Neural cell (in vitro differentiated cells): Measurements from ENCODE around the gene GPRC6A.

Source experiments
- EP300 ChIP-seq: fragments of 450-650 bp; conservative IDR thresholded peaks from 2 replicates; pipeline ENCODE4 v1.6.1; 2014; ENCODE audit warnings: antibody characterized with exemption, mild to moderate bottlenecking, moderate library complexity; ENCODE audit not compliant: poor library complexity, severe bottlenecking
- EZH2 ChIP-seq: fragments of 200-600, 300-800 bp; shearing (Covaris generic), sonication (generic); IDR thresholded peaks from 2 replicates; pipeline ENCODE4 v1.6.1; 2014; ENCODE audit warnings: antibody characterized with exemption, low read length, borderline replicate concordance, mild to moderate bottlenecking; ENCODE audit not compliant: insufficient read depth, poor library complexity, severe bottlenecking
- POLR2AphosphoS5 ChIP-seq: IDR thresholded peaks from 2 replicates; pipeline ENCODE4 v1.6.1; 2012
- RAD21 ChIP-seq: fragments of 450-650 bp; conservative IDR thresholded peaks from 2 replicates; pipeline ENCODE4 v1.6.1; 2014; ENCODE audit warnings: antibody characterized with exemption, mild to moderate bottlenecking, moderate library complexity
- SMC3 ChIP-seq: fragments of 450-650 bp; conservative IDR thresholded peaks from 2 replicates; pipeline ENCODE4 v1.6.1; 2014; ENCODE audit warnings: antibody characterized with exemption, mild to moderate bottlenecking, moderate library complexity; ENCODE audit not compliant: poor library complexity
- TAF1 ChIP-seq: IDR thresholded peaks from 2 replicates; pipeline ENCODE4 v1.6.1; 2012; ENCODE audit warnings: low read depth
- TF ChIP-seq, protein P1 (sequence below): fragments of 450-650 bp; IDR thresholded peaks from 2 replicates; pipeline ENCODE4 v1.5.1; 2014; ENCODE audit warnings: antibody characterized with exemption, mild to moderate bottlenecking, moderate library complexity; ENCODE audit not compliant: poor library complexity, severe bottlenecking
- TF ChIP-seq, protein P2 (sequence below): IDR thresholded peaks from 2 replicates; pipeline ENCODE4 v1.6.1; 2012; ENCODE audit warnings: borderline replicate concordance

DNA sequence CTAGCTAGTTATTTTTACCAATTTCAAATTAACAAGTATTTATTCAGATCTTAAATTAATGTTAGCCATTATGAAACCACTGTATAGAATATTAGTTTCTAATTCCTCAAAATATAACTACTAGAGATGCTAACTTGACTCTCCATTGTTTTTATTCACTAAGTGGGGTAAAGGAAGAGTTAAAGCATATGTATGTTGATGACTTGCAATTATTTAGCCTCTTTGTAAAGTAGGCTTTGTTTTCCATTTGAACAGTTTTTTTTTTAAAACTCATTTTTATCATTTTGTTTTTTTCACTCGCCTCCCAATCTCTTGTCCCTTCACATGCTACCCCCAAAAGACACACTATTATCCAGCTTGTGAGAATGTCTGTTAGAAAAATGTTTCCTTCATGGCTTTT lies 66.6 kb downstream of the GPRC6A start:
- TF ChIP-seq, protein P1, sequence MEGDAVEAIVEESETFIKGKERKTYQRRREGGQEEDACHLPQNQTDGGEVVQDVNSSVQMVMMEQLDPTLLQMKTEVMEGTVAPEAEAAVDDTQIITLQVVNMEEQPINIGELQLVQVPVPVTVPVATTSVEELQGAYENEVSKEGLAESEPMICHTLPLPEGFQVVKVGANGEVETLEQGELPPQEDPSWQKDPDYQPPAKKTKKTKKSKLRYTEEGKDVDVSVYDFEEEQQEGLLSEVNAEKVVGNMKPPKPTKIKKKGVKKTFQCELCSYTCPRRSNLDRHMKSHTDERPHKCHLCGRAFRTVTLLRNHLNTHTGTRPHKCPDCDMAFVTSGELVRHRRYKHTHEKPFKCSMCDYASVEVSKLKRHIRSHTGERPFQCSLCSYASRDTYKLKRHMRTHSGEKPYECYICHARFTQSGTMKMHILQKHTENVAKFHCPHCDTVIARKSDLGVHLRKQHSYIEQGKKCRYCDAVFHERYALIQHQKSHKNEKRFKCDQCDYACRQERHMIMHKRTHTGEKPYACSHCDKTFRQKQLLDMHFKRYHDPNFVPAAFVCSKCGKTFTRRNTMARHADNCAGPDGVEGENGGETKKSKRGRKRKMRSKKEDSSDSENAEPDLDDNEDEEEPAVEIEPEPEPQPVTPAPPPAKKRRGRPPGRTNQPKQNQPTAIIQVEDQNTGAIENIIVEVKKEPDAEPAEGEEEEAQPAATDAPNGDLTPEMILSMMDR = no peak
- TF ChIP-seq EZH2 (no peak), POLR2AphosphoS5 (no peak), EP300 (no peak), TAF1 (no peak), RAD21 (no peak), SMC3 (no peak)
- TF ChIP-seq, protein P2, sequence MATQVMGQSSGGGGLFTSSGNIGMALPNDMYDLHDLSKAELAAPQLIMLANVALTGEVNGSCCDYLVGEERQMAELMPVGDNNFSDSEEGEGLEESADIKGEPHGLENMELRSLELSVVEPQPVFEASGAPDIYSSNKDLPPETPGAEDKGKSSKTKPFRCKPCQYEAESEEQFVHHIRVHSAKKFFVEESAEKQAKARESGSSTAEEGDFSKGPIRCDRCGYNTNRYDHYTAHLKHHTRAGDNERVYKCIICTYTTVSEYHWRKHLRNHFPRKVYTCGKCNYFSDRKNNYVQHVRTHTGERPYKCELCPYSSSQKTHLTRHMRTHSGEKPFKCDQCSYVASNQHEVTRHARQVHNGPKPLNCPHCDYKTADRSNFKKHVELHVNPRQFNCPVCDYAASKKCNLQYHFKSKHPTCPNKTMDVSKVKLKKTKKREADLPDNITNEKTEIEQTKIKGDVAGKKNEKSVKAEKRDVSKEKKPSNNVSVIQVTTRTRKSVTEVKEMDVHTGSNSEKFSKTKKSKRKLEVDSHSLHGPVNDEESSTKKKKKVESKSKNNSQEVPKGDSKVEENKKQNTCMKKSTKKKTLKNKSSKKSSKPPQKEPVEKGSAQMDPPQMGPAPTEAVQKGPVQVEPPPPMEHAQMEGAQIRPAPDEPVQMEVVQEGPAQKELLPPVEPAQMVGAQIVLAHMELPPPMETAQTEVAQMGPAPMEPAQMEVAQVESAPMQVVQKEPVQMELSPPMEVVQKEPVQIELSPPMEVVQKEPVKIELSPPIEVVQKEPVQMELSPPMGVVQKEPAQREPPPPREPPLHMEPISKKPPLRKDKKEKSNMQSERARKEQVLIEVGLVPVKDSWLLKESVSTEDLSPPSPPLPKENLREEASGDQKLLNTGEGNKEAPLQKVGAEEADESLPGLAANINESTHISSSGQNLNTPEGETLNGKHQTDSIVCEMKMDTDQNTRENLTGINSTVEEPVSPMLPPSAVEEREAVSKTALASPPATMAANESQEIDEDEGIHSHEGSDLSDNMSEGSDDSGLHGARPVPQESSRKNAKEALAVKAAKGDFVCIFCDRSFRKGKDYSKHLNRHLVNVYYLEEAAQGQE = no peak
